ENCODE data around the gene CPA5. TPM values are rescaled to one million over a fixed set of nuclear protein-coding genes. Genes with fewer than 3 reads are reported as not detected.

The CPA5 gene
- total RNA-seq, 1 experiment from 2014 or later = not detected

GRCh38 chr7:130351791-130352090 lies 7.1 kb downstream of the CPA5 start:
- no peak overlapping the region for H3K4me3 Mint-ChIP-seq
- TF ChIP-seq PREB (CRISPR knock-in tag; IDR thresholded peaks at IDR 0.05; ENCODE audit: borderline replicate concordance) (no peak), MXD4 (CRISPR knock-in tag; IDR thresholded peaks at IDR 0.05; ENCODE audit: borderline replicate concordance) (no peak), SP1 (CRISPR knock-in tag; conservative IDR thresholded peaks at IDR 0.05) (no peak), NFE2L1 (CRISPR knock-in tag; IDR thresholded peaks at IDR 0.05) (no peak)
- TF ChIP-seq, protein P1, sequence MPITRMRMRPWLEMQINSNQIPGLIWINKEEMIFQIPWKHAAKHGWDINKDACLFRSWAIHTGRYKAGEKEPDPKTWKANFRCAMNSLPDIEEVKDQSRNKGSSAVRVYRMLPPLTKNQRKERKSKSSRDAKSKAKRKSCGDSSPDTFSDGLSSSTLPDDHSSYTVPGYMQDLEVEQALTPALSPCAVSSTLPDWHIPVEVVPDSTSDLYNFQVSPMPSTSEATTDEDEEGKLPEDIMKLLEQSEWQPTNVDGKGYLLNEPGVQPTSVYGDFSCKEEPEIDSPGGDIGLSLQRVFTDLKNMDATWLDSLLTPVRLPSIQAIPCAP (CRISPR knock-in tag; IDR thresholded peaks at IDR 0.05) = no peak
- H3K36me3 Mint-ChIP-seq = no peaks in the 10 kb centered on the region
- no peaks in the 10 kb centered on the region for H3K9me3 Mint-ChIP-seq
- DNase-seq (ENCODE audit: low spot score) (no peak), ATAC-seq (no peak)
- peaks cover 48% of the 10 kb centered on the region for H3K4me1 Mint-ChIP-seq
- ChIA-PET POLR2A (interaction anchor here (0.6 kb wide), 1 partner anchor 223 kb away, joined by 3 read pairs; no protein-coding TSS in a partner anchor), CTCF (no interaction called here)
- H3K27me3 Mint-ChIP-seq (ENCODE audit: low read depth) = no peaks in the 10 kb centered on the region; the same call in 1 of the 2 replicates
- no peak overlapping the region for H3K27ac Mint-ChIP-seq

- peaks cover 54% of the 10 kb centered on the region for H3K4me1 Mint-ChIP-seq
- no peak overlapping the region for H3K4me3 Mint-ChIP-seq
- H3K36me3 Mint-ChIP-seq = no peaks in the 10 kb centered on the region
- TF ChIP-seq, protein P2, sequence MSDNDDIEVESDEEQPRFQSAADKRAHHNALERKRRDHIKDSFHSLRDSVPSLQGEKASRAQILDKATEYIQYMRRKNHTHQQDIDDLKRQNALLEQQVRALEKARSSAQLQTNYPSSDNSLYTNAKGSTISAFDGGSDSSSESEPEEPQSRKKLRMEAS (CRISPR knock-in tag; IDR thresholded peaks at IDR 0.05) = no peak
- TF ChIP-seq, protein P3, sequence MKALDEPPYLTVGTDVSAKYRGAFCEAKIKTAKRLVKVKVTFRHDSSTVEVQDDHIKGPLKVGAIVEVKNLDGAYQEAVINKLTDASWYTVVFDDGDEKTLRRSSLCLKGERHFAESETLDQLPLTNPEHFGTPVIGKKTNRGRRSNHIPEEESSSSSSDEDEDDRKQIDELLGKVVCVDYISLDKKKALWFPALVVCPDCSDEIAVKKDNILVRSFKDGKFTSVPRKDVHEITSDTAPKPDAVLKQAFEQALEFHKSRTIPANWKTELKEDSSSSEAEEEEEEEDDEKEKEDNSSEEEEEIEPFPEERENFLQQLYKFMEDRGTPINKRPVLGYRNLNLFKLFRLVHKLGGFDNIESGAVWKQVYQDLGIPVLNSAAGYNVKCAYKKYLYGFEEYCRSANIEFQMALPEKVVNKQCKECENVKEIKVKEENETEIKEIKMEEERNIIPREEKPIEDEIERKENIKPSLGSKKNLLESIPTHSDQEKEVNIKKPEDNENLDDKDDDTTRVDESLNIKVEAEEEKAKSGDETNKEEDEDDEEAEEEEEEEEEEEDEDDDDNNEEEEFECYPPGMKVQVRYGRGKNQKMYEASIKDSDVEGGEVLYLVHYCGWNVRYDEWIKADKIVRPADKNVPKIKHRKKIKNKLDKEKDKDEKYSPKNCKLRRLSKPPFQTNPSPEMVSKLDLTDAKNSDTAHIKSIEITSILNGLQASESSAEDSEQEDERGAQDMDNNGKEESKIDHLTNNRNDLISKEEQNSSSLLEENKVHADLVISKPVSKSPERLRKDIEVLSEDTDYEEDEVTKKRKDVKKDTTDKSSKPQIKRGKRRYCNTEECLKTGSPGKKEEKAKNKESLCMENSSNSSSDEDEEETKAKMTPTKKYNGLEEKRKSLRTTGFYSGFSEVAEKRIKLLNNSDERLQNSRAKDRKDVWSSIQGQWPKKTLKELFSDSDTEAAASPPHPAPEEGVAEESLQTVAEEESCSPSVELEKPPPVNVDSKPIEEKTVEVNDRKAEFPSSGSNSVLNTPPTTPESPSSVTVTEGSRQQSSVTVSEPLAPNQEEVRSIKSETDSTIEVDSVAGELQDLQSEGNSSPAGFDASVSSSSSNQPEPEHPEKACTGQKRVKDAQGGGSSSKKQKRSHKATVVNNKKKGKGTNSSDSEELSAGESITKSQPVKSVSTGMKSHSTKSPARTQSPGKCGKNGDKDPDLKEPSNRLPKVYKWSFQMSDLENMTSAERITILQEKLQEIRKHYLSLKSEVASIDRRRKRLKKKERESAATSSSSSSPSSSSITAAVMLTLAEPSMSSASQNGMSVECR (CRISPR knock-in tag; IDR thresholded peaks at IDR 0.05; ENCODE audit: borderline replicate concordance) = no peak
- TF ChIP-seq, protein P4, sequence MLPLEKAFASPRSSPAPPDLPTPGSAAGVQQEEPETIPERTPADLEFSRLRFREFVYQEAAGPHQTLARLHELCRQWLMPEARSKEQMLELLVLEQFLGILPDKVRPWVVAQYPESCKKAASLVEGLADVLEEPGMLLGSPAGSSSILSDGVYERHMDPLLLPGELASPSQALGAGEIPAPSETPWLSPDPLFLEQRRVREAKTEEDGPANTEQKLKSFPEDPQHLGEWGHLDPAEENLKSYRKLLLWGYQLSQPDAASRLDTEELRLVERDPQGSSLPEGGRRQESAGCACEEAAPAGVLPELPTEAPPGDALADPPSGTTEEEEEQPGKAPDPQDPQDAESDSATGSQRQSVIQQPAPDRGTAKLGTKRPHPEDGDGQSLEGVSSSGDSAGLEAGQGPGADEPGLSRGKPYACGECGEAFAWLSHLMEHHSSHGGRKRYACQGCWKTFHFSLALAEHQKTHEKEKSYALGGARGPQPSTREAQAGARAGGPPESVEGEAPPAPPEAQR (CRISPR knock-in tag; IDR thresholded peaks at IDR 0.05) = no peak
- TF ChIP-seq ATF2 (CRISPR knock-in tag; IDR thresholded peaks at IDR 0.05; ENCODE audit: borderline replicate concordance, low read depth) (no peak), MYBL2 (CRISPR knock-in tag; IDR thresholded peaks at IDR 0.05) (no peak), FOXK1 (CRISPR knock-in tag; IDR thresholded peaks at IDR 0.05) (no peak), FOXP4 (CRISPR knock-in tag; IDR thresholded peaks at IDR 0.05) (no peak), NR2C2 (CRISPR knock-in tag; IDR thresholded peaks at IDR 0.05) (no peak), NFATC4 (CRISPR knock-in tag; IDR thresholded peaks at IDR 0.05) (no peak), FOXP1 (CRISPR knock-in tag; IDR thresholded peaks at IDR 0.05; ENCODE audit: borderline replicate concordance) (no peak), CREB1 (CRISPR knock-in tag; IDR thresholded peaks at IDR 0.05) (no peak), RELA (CRISPR knock-in tag; IDR thresholded peaks at IDR 0.05; ENCODE audit: borderline replicate concordance) (no peak)
- TF ChIP-seq, protein P5, sequence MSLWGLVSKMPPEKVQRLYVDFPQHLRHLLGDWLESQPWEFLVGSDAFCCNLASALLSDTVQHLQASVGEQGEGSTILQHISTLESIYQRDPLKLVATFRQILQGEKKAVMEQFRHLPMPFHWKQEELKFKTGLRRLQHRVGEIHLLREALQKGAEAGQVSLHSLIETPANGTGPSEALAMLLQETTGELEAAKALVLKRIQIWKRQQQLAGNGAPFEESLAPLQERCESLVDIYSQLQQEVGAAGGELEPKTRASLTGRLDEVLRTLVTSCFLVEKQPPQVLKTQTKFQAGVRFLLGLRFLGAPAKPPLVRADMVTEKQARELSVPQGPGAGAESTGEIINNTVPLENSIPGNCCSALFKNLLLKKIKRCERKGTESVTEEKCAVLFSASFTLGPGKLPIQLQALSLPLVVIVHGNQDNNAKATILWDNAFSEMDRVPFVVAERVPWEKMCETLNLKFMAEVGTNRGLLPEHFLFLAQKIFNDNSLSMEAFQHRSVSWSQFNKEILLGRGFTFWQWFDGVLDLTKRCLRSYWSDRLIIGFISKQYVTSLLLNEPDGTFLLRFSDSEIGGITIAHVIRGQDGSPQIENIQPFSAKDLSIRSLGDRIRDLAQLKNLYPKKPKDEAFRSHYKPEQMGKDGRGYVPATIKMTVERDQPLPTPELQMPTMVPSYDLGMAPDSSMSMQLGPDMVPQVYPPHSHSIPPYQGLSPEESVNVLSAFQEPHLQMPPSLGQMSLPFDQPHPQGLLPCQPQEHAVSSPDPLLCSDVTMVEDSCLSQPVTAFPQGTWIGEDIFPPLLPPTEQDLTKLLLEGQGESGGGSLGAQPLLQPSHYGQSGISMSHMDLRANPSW (CRISPR knock-in tag; conservative IDR thresholded peaks at IDR 0.05; ENCODE audit: low read depth) = no peak
These were observed 7.8 kb downstream of the CPA5 start for GRCh38 chr7:130352194-130353074.

More at GRCh38 chr7:130352194-130353074, 7.8 kb downstream of the CPA5 start:
- ATAC-seq (no peak), DNase-seq (ENCODE audit: low spot score) (no peak)
- CTCF ChIA-PET = no interaction called here
- Mint-ChIP-seq H3K27ac (no peak overlapping the region), H3K9me3 (no peaks in the 10 kb centered on the region), H3K27me3 (ENCODE audit: low read depth) (no peaks in the 10 kb centered on the region; the same call in 1 of the 2 replicates)
- POLR2A ChIA-PET = interaction anchor here (0.6 kb wide), 1 partner anchor 222 kb away, joined by 3 read pairs; no protein-coding TSS in a partner anchor
